A673 (cell line): ENCODE measurements around the gene PLVAP. TPM values are rescaled to one million over a fixed set of nuclear protein-coding genes. Genes with fewer than 3 reads are reported as not detected.

Experiments used
- BruUV-seq: library from RNA; stranded (reverse); fragments of 400-500 nt; replicated peaks from 2 replicates; lab custom pipeline; 2021; lab: Mats Ljungman, UMichigan
- CTCF ChIA-PET: fragments of 300-600 bp; sonication (Branson Sonifier 250); formaldehyde crosslinking; loops from one replicate; lab custom pipeline; 2022; ENCODE audit warnings: antibody characterized with exemption; lab: Charles Lee
- POLR2A ChIA-PET: fragments of 300-600 bp; sonication (Branson Sonifier 250); formaldehyde crosslinking; loops from one replicate; lab custom pipeline; 2022; ENCODE audit warnings: antibody characterized with exemption; ENCODE audit not compliant: low non-redundant PET; lab: Charles Lee
- DNase-seq: peaks from one replicate; pipeline ENCODE4 v3.0.0-alpha.2; 2015; ENCODE audit warnings: low spot score
- H3K27ac ChIP-seq: fragments of 200-600 bp; sonication (generic); 2 replicates; pipeline ENCODE4 v1.5.1; 2016; ENCODE audit warnings: mixed run types, low read depth, mild to moderate bottlenecking, mixed read lengths, antibody characterized with exemption, low read length; ENCODE audit not compliant: poor library complexity, severe bottlenecking
- H3K27me3 ChIP-seq: fragments of 200-600 bp; sonication (generic); replicated peaks from 2 replicates; pipeline ENCODE4 v1.6.1; 2017; ENCODE audit warnings: mixed run types, low read depth, mild to moderate bottlenecking, mixed read lengths, antibody characterized with exemption, low read length; ENCODE audit not compliant: insufficient read depth, poor library complexity
- H3K36me3 ChIP-seq: fragments of 200-600 bp; sonication (generic); 2 replicates; pipeline ENCODE4 v1.6.1; 2016; ENCODE audit warnings: mixed run types, mild to moderate bottlenecking, mixed read lengths, antibody characterized with exemption, low read length; ENCODE audit not compliant: insufficient read depth, poor library complexity, severe bottlenecking
- H3K4me1 ChIP-seq: fragments of 200-600 bp; sonication (generic); 2 replicates; pipeline ENCODE4 v1.6.1; 2017; ENCODE audit warnings: mixed run types, mild to moderate bottlenecking, mixed read lengths, antibody characterized with exemption, low read length; ENCODE audit not compliant: insufficient read depth, poor library complexity, severe bottlenecking
- H3K4me3 ChIP-seq: fragments of 200-600 bp; sonication (generic); 2 replicates; pipeline ENCODE4 v1.5.1; 2016; ENCODE audit warnings: low read depth, mixed run types, mild to moderate bottlenecking, mixed read lengths, low read length; ENCODE audit not compliant: poor library complexity, severe bottlenecking
- H3K9me3 ChIP-seq: fragments of 200-600 bp; sonication (generic); 2 replicates; pipeline ENCODE4 v1.6.1; 2016; ENCODE audit warnings: mixed run types, low read depth, mild to moderate bottlenecking, mixed read lengths, antibody characterized with exemption, low read length; ENCODE audit not compliant: poor library complexity, severe bottlenecking
- EZH2 ChIP-seq: fragments of 200-600 bp; sonication (generic); IDR thresholded peaks from 2 replicates; pipeline ENCODE4 v1.6.1; 2017; ENCODE audit warnings: borderline replicate concordance, low read depth, mild to moderate bottlenecking, mixed read lengths, antibody characterized with exemption, low read length; ENCODE audit not compliant: poor library complexity, severe bottlenecking
- intact Hi-C: fragments of 100-400 bp; cut with micrococcal nuclease; formaldehyde crosslinking; loops from one replicate; pipeline ENCODE4 v1.10.0; 2022; ENCODE audit not compliant: unreplicated experiment
- total RNA-seq: library from RNA; stranded (reverse); gene quantifications from 2 replicates; pipeline ENCODE4 v1.2.3, GENCODE V29; 2021
- TF ChIP-seq, protein P1 (sequence below): fragments of 300-800, 200-600 bp; sonication (generic); conservative IDR thresholded peaks from 2 replicates; pipeline ENCODE4 v1.5.1; 2017; ENCODE audit warnings: low read depth, mild to moderate bottlenecking, antibody characterized with exemption, low read length, moderate library complexity, mixed read lengths

Gene PLVAP
- total RNA-seq, 1 experiment from 2014 or later: 0.24 TPM

DNA sequence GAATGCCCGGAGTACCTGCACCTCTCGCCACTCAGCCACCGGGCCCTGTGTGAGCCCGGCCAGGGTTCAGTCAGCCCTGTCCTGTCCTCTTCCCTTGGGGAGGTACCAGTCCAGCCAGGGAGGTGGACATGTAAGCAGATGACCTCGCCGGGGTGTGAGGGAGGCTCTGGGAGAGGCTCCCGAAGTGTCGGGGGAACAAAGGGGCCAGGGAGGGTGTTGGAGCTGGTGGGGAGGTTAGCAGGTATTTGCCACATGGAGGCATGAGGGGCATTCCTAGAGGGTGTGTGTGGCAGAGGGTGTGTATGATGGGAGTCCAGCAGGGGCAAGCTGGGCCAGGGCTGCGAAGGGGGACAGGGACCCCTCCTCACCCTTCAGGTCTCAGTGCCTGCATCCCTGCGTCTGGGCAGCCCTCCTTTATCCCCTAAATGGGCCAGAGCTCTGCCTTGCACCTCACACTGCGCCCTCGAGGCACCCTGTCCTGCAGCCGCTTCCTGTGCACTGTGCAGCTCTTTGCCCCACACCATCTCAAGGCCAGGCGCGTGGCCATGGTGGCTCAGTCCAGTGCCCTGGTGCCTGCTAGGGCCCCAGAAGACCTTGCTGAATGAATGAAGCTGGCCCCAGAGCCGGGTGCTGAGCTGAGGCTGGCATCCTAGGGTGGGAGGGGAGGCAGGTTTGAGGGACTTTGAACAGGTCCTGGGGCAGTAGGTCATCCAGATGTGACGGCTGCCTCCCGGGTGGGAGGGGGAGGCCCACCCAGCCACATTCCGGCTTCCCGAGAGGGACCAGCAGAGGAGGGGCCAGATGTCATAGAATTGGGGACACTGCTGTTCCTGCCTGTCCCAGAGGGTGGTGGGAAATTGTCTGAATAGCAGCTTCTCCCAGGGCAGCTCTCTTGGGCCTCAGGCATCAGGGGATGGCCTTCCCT is 64.7 kb downstream of the PLVAP start:
- Histone ChIP-seq H3K4me3 (no peak overlapping the region), H3K9me3 (no peaks in the 10 kb centered on the region), H3K36me3 (peaks cover 21% of the 10 kb centered on the region), H3K4me1 (no peaks in the 10 kb centered on the region), H3K27ac (no peak overlapping the region), H3K27me3 (no peaks in the 10 kb centered on the region)
- intact Hi-C loops: no loop called here
- BruUV-seq: no TSS peak
- POLR2A ChIA-PET: no interaction called here
- TF ChIP-seq EZH2: no peak
- TF ChIP-seq, protein P1, sequence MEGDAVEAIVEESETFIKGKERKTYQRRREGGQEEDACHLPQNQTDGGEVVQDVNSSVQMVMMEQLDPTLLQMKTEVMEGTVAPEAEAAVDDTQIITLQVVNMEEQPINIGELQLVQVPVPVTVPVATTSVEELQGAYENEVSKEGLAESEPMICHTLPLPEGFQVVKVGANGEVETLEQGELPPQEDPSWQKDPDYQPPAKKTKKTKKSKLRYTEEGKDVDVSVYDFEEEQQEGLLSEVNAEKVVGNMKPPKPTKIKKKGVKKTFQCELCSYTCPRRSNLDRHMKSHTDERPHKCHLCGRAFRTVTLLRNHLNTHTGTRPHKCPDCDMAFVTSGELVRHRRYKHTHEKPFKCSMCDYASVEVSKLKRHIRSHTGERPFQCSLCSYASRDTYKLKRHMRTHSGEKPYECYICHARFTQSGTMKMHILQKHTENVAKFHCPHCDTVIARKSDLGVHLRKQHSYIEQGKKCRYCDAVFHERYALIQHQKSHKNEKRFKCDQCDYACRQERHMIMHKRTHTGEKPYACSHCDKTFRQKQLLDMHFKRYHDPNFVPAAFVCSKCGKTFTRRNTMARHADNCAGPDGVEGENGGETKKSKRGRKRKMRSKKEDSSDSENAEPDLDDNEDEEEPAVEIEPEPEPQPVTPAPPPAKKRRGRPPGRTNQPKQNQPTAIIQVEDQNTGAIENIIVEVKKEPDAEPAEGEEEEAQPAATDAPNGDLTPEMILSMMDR: no peak
- CTCF ChIA-PET: no interaction called here
- DNase-seq: no peak

DNA sequence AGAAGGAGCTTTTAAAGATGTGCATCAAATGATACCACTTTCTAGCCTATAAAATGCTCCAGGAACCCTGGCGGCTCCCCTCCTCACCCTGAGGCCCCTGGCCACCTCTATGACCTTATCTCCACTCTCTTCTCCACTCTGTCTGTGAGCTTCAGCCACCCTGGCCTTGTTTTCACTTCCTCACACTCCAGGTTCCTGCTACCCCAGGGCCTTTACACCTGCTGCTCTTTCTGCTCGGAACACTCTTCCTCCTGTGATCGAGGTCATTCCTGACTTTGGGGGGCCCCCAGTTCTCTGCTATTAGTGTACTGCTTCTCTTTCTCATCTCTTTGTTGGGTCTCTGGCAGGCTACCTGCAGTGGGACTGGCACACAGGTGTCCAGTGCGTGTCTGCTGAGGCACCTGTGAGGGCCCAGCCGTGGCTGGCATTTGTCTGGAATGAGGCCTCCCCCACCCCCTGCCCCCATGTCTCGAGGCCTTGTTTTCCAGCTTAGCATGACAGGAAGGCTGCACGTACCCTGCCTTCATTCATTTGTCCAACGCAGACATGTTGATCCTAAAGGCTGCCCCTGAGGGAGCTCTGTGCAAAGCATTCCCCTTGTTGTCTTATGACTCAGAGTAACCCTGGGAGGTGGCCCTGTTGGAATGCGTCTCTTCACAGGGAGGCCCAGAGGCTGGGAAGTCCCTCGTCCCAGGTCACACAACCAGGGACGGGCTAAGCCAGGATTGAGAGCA is 65.5 kb downstream of the PLVAP start:
- Histone ChIP-seq H3K9me3 (no peaks in the 10 kb centered on the region), H3K27me3 (no peaks in the 10 kb centered on the region), H3K27ac (no peak overlapping the region), H3K4me1 (no peaks in the 10 kb centered on the region), H3K4me3 (no peak overlapping the region), H3K36me3 (peaks cover 21% of the 10 kb centered on the region)
- TF ChIP-seq, protein P1: no peak
- no peak for TF ChIP-seq EZH2
- ChIA-PET POLR2A (no interaction called here), CTCF (no interaction called here)
- BruUV-seq: no TSS peak
- DNase-seq: no peak
- intact Hi-C loops: no loop called here

DNA sequence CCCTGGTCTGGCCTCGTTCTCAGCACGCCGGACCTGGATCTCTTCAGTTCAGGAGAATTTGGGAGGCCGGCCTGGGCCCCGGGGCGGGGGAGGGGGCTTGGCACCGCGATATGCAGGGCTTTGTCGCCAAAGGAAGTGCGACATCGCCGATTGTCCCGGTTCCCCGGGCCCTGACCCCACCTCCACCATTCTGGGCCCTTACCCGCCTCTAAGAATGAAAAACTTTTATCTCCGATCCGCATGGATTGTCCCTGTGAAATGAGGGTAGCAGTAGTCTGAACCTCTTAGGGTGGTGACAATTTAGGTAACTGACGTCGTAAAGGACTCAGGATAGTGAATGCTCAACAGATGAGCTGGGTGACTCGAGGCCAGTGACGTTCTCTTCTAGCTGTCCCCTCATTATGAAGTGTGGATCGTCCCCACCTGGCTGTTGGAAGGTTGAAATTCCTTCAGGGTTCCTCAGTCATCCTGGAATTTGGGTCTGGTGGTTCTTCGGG is 67.1 kb downstream of the PLVAP start:
- peak overlapping the region; percentile 81 for H3K27ac ChIP-seq
- TF ChIP-seq, protein P1: no peak
- no peak for TF ChIP-seq EZH2
- H3K36me3 ChIP-seq: peaks cover 14% of the 10 kb centered on the region
- DNase-seq: no peak
- intact Hi-C loops: no loop called here
- CTCF ChIA-PET: no interaction called here
- H3K9me3 ChIP-seq: no peaks in the 10 kb centered on the region
- POLR2A ChIA-PET: interaction anchor here (0.5 kb wide), 1 partner anchor 26 kb away, joined by 9 read pairs; no protein-coding TSS in a partner anchor
- BruUV-seq: no TSS peak
- peaks cover 3% of the 10 kb centered on the region for H3K4me1 ChIP-seq
- H3K4me3 ChIP-seq: peak overlapping the region; percentile 93
- no peaks in the 10 kb centered on the region for H3K27me3 ChIP-seq
